Parathyroid adenoma (tissue), 2 donors: Measurements from ENCODE around the gene RPS19BP1.

Source experiments
- H2AFZ ChIP-seq: fragments of 300-600 bp; sonication (generic); one replicate; pipeline ENCODE4 v1.7.0; 2017; ENCODE audit warnings: antibody characterized with exemption, mild to moderate bottlenecking
- H3K27ac ChIP-seq: fragments of 300-600 bp; sonication (generic); one replicate; pipeline ENCODE4 v1.7.0; 2017
- H3K27me3 ChIP-seq: fragments of 300-600 bp; sonication (generic); one replicate; pipeline ENCODE4 v1.7.0; 2017; ENCODE audit warnings: low read length; ENCODE audit not compliant: control insufficient read depth, insufficient read depth
- H3K36me3 ChIP-seq: fragments of 300-600 bp; sonication (generic); one replicate; pipeline ENCODE4 v1.7.0; 2017; ENCODE audit warnings: low read length; ENCODE audit not compliant: control insufficient read depth, insufficient read depth
- H3K4me1 ChIP-seq: fragments of 300-600 bp; sonication (generic); one replicate; pipeline ENCODE4 v1.7.0; 2017; ENCODE audit warnings: control low read depth
- H3K4me2 ChIP-seq: fragments of 300-600 bp; sonication (generic); one replicate; pipeline ENCODE4 v1.7.0; 2017; ENCODE audit warnings: low read length
- H3K4me3 ChIP-seq: fragments of 300-600 bp; sonication (generic); one replicate; pipeline ENCODE4 v1.7.0; 2017; ENCODE audit warnings: low read depth, low read length
- H3K79me2 ChIP-seq: fragments of 300-600 bp; sonication (generic); one replicate; pipeline ENCODE4 v1.7.0; 2017; ENCODE audit warnings: control low read depth
- H3K9ac ChIP-seq: fragments of 300-600 bp; sonication (generic); one replicate; pipeline ENCODE4 v1.7.0; 2017; ENCODE audit warnings: mild to moderate bottlenecking
- H3K9me3 ChIP-seq: fragments of 300-600 bp; sonication (generic); one replicate; pipeline ENCODE4 v1.7.0; 2017; ENCODE audit warnings: low read length; ENCODE audit not compliant: control insufficient read depth
- TF ChIP-seq, protein P1 (sequence below): fragments of 300-600 bp; sonication (generic); IDR thresholded peaks from one replicate; pipeline ENCODE4 v1.7.0; 2017; ENCODE audit warnings: antibody characterized with exemption, mild to moderate bottlenecking
- donor health status: primary hyperparathyroidism.

The RPS19BP1 gene

DNA sequence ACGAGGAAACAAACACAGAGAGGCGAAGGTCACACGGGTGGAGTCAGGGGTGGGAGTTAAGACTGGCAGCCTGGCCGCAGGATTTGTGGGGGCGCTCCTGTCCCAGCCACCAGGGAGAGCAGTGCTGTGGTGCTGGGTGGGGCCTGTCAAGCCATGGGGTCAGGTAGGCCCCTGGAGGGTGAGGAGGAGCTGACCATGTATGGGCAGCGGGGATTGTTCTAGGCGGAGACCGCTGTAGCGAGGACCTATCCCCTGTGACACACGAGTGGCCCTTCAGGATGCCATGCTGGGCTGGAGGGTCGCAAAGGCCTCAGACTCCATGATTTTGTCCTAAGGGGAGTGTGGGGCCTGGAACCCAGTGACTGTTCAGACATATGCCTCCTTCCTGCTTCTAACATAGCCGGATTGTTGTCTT is 1.6 kb upstream of the RPS19BP1 start:
- H3K27ac ChIP-seq, result no peak overlapping the region
- no peaks in the 10 kb centered on the region for H3K36me3 ChIP-seq
- no peak overlapping the region for H3K4me3 ChIP-seq

DNA sequence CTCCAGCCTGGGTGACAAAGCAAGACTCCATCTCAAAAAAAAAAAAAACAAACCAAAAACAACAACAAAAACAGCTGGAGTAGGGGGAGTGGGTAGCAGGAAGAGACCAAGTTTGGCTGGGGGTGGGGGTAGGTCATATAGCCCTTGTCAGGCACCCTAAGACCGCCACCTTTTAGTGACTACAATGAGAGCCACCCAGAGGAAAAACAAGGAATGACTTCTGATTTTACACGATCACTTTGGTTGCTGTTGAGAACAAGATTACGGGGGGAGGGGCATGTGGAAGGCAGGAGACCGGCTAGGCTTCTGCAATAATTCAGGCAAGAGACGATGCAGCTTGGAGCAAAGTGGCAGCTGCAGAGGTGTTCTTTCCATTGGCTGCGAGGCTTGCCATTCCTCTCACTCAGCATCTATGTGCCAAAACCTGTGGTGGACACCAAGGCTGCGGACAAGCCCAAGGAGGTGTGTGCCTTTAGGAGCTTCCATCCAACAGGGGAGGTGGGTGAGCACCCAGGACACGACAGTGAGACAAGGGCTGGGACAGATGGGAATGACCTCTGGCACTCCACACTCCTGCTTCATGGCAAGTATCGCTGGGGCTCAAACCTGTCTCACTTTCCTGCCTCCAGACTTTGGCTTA is 1.7 kb downstream of the RPS19BP1 start:
- H3K9me3 ChIP-seq, result no peaks in the 10 kb centered on the region
- no peak overlapping the region for H3K9ac ChIP-seq
- H3K79me2 ChIP-seq, result no peaks in the 10 kb centered on the region
- H3K27ac ChIP-seq, result no peak overlapping the region
- H3K4me1 ChIP-seq, result peaks cover 25% of the 10 kb centered on the region
- no peaks in the 10 kb centered on the region for H3K27me3 ChIP-seq
- H3K4me3 ChIP-seq, result no peak overlapping the region
- H3K36me3 ChIP-seq, result no peaks in the 10 kb centered on the region
- H2AFZ ChIP-seq, result no peak overlapping the region
- TF ChIP-seq, protein P1, sequence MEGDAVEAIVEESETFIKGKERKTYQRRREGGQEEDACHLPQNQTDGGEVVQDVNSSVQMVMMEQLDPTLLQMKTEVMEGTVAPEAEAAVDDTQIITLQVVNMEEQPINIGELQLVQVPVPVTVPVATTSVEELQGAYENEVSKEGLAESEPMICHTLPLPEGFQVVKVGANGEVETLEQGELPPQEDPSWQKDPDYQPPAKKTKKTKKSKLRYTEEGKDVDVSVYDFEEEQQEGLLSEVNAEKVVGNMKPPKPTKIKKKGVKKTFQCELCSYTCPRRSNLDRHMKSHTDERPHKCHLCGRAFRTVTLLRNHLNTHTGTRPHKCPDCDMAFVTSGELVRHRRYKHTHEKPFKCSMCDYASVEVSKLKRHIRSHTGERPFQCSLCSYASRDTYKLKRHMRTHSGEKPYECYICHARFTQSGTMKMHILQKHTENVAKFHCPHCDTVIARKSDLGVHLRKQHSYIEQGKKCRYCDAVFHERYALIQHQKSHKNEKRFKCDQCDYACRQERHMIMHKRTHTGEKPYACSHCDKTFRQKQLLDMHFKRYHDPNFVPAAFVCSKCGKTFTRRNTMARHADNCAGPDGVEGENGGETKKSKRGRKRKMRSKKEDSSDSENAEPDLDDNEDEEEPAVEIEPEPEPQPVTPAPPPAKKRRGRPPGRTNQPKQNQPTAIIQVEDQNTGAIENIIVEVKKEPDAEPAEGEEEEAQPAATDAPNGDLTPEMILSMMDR, result no peak
- no peak overlapping the region for H3K4me2 ChIP-seq

More for the DNA sequence above, 1.6 kb upstream of the RPS19BP1 start:
- Histone ChIP-seq H3K4me1 (peaks cover 7% of the 10 kb centered on the region), H3K79me2 (no peaks in the 10 kb centered on the region), H2AFZ (peak overlapping the region; percentile 76), H3K9me3 (no peaks in the 10 kb centered on the region), H3K9ac (no peak overlapping the region), H3K4me2 (no peak overlapping the region), H3K27me3 (no peaks in the 10 kb centered on the region)
- TF ChIP-seq, protein P1, result no peak

DNA sequence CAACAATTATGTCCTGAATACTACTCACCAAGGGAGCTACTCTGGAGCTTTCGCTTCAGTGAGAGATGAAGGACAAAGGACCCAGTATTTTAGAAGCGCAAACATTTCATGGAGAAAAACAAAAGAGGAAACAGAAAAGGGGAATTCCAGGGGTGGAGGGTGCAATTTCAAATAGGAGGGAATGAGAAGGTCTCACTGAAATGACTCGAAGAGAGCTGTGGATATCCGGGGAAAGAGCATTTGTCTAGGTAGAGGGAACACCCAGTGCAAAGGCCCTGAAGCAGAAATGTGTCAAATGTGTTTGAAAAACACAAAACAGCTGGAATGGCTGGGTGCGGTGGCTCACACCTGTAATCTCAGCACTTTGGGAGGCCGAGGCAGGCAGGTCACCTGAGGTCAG is 2.4 kb downstream of the RPS19BP1 start:
- Histone ChIP-seq H3K4me2 (no peak overlapping the region), H3K9ac (no peak overlapping the region), H3K4me3 (no peak overlapping the region), H3K79me2 (peaks cover 2% of the 10 kb centered on the region), H3K4me1 (peaks cover 25% of the 10 kb centered on the region), H3K27me3 (no peaks in the 10 kb centered on the region), H3K36me3 (no peaks in the 10 kb centered on the region), H2AFZ (no peak overlapping the region), H3K27ac (no peak overlapping the region), H3K9me3 (no peaks in the 10 kb centered on the region)
- TF ChIP-seq, protein P1, result no peak

DNA sequence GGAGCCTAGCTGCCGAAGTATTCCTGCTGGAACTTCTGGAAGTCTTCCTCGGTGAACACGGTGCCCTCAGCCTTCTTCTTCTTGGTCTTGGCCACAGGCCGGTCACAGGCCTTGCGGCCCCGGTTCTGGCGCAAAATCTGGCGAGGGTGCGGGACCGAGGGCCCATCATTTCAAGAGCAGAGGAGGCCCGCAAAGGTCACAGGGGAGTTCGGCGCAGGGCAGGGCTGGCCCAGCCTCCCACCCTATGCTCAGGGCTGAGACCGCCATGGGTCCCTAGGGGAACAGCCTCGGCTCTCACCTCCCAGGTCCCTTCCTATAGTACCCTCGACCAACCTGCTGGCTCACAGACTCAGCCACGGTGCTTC is 3.1 kb downstream of the RPS19BP1 start:
- peaks cover 2% of the 10 kb centered on the region for H3K79me2 ChIP-seq
- H2AFZ ChIP-seq, result no peak overlapping the region
- no peaks in the 10 kb centered on the region for H3K27me3 ChIP-seq
- no peaks in the 10 kb centered on the region for H3K9me3 ChIP-seq
- TF ChIP-seq, protein P1, result no peak
- peaks cover 27% of the 10 kb centered on the region for H3K4me1 ChIP-seq
- H3K4me3 ChIP-seq, result peak overlapping the region; percentile 45
- H3K36me3 ChIP-seq, result no peaks in the 10 kb centered on the region
- peak overlapping the region; percentile 24 for H3K4me2 ChIP-seq
- H3K9ac ChIP-seq, result no peak overlapping the region
- peak overlapping the region; percentile 90 for H3K27ac ChIP-seq
